ENCODE measurements around the gene SLC9A8. TPM values are rescaled to one million over a fixed set of nuclear protein-coding genes. Genes with fewer than 3 reads are reported as not detected.

SLC9A8 gene
- polyA plus RNA-seq, 10 donors: 3.9 to 7.1 (median 5.2) TPM

- DNase-seq: no peak
Measured at GRCh38 chr20:49813305-49813974, 812 bp downstream of the SLC9A8 start.

- DNase-seq: no peak
Measured at GRCh38 chr20:49814057-49814694, 1.5 kb downstream of the SLC9A8 start.

- no peak for DNase-seq
Measured at GRCh38 chr20:49818816-49819215, 6.2 kb downstream of the SLC9A8 start.

GRCh38 chr20:49819702-49820101 is 7.1 kb downstream of the SLC9A8 start:
- DNase-seq: no peak

GRCh38 chr20:49821381-49821780 is 8.8 kb downstream of the SLC9A8 start:
- DNase-seq: no peak

- peak in 1 of 3 donors; percentile 39 for DNase-seq
Measured at GRCh38 chr20:49821870-49822331, 9.3 kb downstream of the SLC9A8 start.

GRCh38 chr20:49823152-49823847 is 10.7 kb downstream of the SLC9A8 start:
- no peak for DNase-seq

- DNase-seq: no peak
Measured at GRCh38 chr20:49824206-49824605, 11.6 kb downstream of the SLC9A8 start.

- DNase-seq: no peak
Measured at GRCh38 chr20:49825521-49826033, 12.9 kb downstream of the SLC9A8 start.

GRCh38 chr20:49831022-49831769 is 18.6 kb downstream of the SLC9A8 start:
- DNase-seq: no peak

GRCh38 chr20:49831770-49832631 is 19.4 kb downstream of the SLC9A8 start:
- no peak for DNase-seq

- no peak for DNase-seq
Measured at GRCh38 chr20:49832632-49833327, 20.2 kb downstream of the SLC9A8 start.

GRCh38 chr20:49833483-49833882 is 20.9 kb downstream of the SLC9A8 start:
- DNase-seq: no peak

GRCh38 chr20:49835031-49835430 is 22.4 kb downstream of the SLC9A8 start:
- DNase-seq: no peak

GRCh38 chr20:49838546-49838945 is 25.9 kb downstream of the SLC9A8 start:
- DNase-seq: no peak

- no peak for DNase-seq
Measured at GRCh38 chr20:49843139-49843538, 30.5 kb downstream of the SLC9A8 start.

- DNase-seq: no peak
Measured at GRCh38 chr20:49843770-49844380, 31.2 kb downstream of the SLC9A8 start.

- no peak for DNase-seq
Measured at GRCh38 chr20:49845060-49845459, 32.4 kb downstream of the SLC9A8 start.

- peak; percentile 42 to 69 (median 60) for DNase-seq
Measured at GRCh38 chr20:49846206-49846807, 33.7 kb downstream of the SLC9A8 start.

Measured in muscle of back (tissue), 11 donors.